ELF-1 (cell line): ENCODE data around the gene SMIM9.
"Not testable (repeated sequence)": the region's sequence is repeated elsewhere in the genome, so short reads cannot be mapped to it uniquely, and the experiment has no call there.

Experiments used
- DNase-seq: peaks from one replicate; pipeline ENCODE4 v3.0.0-alpha.2; 2016; ENCODE audit warnings: low read depth, low spot score

Gene SMIM9

DNA sequence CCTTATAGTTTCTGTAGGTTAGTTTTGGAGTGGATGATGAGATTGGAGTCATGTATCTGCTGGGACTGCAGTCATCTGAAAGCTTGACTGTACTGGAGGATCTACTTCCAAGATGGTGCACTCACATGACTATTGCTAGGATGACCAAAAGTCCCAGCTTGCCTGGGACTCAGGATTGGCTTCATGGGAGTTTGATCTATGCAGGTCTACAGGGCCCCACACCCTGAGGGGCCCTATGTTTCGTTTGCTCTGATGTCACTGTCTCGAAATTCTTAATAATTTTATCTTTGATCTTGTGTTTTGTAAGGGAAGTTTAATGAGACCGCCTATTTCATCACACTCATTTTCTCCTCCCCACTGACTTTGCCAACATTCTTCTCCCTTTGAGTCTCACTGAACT lies at the start of gene SMIM9:
Gene SMIM9 (minus strand): TSS at position 101 of the 400 bp plus-strand sequence. CDS start 3,806 bp downstream, outside the sequence.
- DNase-seq = no peak

- DNase-seq = not testable (repeated sequence)
Measured at GRCh38 chrX:154884069-154884468, 49.6 kb upstream of the SMIM9 start.

DNA sequence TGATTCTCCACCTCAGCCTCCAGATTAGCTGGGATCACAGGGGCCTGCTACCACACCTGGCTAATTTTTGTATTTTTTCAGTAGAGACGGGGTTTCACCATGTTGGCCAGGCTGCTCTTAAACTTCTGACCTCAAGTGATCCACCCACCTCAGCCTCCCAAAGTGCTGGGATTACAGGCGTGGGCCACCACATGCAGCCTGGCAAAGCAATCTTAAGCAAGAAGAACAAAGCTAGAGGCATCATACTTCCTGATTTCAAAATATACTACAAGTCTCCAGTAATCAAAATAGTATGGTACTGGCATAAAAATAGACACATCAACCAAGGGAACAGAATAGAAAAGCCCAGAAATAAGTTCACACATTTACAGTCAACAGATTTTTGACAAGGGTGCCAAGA lies 38.9 kb upstream of the SMIM9 start:
- DNase-seq = no peak

DNA sequence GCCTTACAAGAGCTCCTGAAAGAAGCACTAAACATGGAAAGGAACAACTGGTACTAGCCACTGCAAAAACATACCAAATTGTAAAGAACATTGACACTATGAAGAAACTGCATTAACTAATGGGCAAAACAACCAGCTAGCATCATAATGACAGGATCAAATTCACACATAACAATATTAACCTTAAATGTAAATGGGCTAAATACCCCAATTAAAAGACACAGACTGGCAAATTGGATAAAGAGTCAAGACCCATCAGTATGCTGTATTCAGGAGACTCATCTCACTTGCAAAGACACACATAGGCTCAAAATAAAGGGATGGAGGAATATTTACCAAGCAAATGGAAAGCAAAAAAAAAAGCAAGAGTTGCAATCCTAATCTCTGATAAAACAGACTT lies 34.1 kb upstream of the SMIM9 start:
- DNase-seq = not testable (repeated sequence)

DNA sequence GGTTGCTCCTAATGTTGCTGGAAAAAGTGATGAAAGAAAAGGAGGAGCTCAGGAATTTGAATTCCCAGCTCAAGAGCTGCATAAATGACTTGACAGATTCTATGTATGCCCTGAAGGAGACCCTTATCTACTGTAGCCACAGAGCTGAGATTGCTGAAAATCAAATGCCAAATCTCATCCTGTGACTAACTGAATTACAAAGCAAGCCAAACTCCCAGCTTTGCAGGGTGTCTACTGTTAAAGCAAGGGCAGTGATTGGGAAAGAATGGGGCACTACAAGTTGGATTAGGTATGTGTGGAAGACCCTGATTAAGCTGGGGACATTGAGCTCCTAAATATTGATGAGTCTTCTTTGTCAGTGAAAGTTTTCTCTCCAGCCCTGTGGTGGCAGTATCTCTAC lies 20.8 kb upstream of the SMIM9 start:
- DNase-seq = peak; percentile 4

GRCh38 chrX:154850957-154851611 lies 16.6 kb upstream of the SMIM9 start:
- no peak for DNase-seq

- DNase-seq = no peak
Measured at GRCh38 chrX:154840856-154841255, 6.4 kb upstream of the SMIM9 start.

DNA sequence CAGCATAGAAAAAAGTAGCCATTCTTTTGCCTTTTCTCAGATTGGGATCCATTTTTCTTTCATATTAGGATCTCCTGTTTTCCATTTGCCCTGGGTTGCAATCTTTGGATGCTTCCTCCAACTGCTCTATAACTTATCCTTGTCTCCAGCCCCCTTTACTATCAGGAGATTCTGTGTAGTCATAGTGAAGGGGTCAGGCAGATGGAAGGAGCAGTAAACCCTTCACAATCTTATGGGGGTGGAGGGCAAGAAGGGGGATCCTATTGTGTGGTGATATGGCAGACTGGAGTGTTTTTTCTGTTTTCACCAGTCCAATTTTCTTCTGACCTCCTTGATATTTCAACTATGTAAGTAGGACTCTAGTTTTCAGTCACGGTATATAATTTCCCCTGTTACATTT lies 1.7 kb upstream of the SMIM9 start:
- no peak for DNase-seq

DNA sequence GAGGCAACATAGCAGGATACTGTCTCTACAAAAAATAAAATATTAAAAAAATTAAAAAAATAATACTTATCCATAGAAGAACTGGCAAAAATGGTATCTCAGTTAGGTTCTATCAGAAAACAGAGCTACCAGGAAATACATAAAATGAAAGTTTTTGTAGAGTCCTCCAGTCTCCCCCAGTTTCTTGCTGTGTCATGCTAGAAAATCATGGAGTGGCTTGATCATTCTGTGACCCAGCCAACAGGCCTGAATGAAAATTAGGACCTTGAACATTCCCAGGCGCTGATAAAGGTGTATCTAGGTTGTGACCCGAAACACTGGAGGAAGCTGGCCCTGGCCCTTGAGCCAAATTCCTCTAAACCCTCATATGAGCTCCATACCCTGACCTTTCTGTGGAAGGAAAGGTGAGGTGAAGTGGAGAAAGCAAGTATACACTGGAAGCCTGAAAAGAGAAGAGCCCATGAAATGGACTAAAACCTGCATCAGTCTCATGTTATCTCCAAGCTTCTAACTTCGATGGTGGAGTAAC lies 652 bp downstream of the SMIM9 start:
- DNase-seq = no peak

DNA sequence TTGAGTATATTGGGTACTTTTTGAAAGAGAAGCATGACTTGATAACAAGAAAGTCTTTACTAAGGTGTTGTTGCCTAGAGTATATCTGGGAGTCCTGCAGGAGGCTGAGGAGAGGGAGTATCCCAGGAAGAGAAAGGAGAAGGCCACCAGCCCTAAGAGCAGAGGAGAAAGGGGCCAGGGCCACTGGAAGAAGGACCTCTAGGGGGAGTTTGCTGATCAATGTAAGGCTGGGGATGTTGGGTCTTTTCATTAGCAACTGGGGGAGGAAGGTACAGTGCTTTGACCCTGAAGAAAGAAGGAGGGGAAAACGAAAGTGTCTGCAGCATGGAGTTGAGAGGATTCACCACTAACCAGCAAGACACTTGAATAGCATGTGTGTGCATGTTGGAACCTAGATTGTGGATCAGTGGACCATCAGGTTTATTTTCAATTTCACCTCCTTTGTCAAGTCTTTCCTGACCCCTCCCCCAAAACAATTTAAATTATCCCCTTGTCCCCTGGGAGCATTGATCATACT lies 4.5 kb downstream of the SMIM9 start:
- no peak for DNase-seq

- DNase-seq = no peak
Measured at GRCh38 chrX:154829134-154829533, 5.3 kb downstream of the SMIM9 start.

GRCh38 chrX:154828016-154828408 lies 6.5 kb downstream of the SMIM9 start:
- no peak for DNase-seq

DNA sequence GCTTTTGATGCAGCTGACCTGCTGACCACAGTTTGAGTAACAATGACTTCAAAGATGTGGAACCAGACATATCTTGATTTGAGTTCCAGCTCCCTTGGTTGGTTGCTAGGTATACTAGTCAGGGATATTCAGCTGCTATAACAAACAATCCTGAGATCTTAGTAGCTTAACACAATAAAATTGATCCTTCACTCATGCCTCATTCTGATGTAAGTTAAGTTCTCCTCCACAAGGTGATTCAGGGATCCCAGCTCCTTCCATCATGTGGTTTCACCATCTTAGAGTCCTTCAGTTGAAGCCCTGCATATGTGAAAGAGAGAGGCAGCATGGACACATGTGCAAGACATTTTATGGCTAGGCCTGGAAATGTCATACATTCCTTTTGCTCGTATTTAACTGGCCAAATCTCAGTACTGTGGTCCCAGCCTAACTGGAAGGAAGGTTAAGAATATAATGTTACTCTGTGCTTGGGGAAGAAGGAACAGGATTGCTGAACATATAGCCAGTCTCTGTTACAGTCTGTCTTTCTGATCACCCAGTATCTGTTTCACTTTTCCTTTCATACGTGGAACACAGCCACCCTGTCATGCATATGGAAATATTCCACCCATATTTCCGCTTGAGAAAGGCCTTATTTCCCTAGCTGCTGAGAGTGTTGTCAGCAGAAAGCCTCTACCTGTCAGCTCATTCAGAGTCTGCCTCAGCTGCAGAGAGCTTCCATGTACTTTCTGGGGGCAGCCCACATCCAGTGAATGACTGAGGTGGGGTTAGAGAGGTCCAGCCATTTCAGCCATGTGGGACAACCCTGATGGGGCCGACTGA lies 7.1 kb downstream of the SMIM9 start:
- DNase-seq = no peak

DNA sequence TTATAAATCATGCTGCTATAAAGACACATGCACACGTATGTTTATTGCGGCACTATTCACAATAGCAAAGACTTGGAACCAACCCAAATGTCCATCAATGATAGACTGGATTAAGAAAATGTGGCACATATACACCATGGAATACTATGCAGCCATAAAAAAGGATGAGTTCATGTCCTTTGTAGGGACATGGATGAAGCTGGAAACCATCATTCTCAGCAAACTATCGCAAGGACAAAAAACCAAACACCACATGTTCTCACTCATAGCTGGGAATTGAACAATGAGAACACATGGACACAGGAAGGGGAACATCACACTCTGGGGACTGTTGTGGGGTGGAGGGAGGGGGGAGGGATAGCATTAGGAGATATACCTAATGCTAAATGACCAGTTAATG lies 8.9 kb downstream of the SMIM9 start:
- DNase-seq = not testable (repeated sequence)

- DNase-seq = no peak
Measured at GRCh38 chrX:154824638-154825037, 9.8 kb downstream of the SMIM9 start.

DNA sequence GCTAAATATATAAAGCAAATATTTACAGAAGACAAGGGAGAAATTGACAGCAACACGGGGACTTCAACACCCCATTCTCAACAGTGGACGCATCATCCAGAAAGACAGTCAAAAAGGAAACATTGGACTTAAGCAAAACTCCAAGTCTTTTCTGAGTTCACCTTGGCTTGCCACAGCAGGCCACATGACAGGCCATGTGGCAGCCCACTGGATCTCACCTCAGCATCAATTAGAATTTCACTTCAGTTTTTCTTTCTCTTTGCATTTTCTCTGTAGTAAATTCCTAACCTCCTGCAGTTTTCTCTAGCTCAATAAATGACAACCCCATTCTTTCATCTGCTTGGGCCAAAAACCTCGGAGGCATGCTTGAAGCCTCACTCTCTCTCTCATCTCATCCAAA lies 12.4 kb downstream of the SMIM9 start:
- peak; percentile 22 for DNase-seq

DNA sequence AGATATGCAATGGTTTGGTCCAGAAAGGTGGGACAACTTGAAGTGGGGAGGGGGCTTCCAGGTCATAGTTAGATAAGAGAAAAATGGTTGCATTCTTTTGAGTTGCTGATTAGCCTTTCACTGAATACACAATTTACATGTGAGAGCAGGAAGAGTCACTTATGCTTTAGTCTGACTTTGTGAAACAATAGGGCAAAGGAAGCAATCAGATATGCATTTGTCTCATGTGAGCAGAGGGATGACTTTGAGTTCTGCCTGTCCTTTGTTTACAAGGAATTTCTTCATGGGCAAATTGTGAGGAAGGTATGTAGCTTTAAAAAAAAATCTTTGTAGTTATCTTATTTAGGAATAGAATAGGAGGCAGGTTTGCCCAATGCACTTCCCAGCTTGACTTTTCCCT lies 12.9 kb downstream of the SMIM9 start:
- DNase-seq = no peak

DNA sequence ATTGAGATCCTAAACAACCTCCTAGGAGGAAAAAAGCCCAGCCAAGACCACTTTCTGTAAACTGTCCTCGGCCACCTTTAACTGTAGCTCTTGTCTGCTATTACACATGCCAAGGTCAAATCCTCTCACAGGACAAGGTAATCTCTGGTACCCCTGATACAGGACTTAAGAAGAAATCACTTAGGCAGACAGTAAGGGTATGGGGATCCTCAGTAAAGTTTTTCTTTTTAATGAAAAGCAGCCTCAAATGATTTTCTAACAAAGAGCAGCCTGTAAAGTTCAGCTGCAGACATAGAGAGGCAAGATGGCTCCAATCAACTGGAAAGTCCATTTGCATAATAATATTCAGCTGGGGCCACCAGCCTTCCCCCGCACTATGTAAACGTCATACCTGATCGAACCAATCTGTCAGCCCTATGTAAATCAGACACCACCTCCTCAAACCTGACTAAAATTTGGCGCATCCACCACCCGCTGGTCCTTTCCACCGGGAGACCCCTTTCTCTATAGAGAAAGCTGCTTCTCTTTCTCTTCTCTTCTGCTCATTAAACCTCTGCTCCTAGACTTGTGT lies 14.6 kb downstream of the SMIM9 start:
- DNase-seq = peak; percentile 26

- no peak for DNase-seq
Measured at GRCh38 chrX:154818916-154819770, 15.3 kb downstream of the SMIM9 start.

DNA sequence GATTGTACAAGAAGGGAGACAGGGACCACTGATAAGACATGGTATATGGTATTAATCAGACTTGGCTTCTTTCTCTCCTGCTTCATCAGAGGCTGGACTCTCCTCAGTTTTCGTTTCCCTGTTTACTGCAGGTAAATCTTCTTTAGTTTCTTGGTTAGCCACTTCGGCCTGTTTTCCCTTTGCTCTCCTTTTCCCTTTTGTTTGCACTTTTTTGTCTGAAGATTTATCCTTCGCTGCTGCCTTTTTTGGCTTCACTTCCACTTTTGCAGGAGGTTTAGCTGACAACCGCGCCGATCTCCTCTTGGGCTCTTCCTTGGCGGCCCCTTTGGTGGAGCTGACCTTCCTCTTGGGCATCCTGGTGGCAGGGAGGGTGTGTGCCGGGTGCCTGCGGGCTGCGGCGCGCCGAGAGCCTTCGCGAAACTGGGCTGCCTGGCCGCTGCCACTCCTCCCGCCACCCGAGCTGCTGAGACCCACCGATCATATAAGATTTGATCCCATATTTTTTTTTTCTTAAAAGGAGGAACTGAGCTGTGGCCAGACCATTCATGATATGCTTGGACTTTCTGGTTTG lies 17.3 kb downstream of the SMIM9 start:
- not testable (repeated sequence) for DNase-seq

DNA sequence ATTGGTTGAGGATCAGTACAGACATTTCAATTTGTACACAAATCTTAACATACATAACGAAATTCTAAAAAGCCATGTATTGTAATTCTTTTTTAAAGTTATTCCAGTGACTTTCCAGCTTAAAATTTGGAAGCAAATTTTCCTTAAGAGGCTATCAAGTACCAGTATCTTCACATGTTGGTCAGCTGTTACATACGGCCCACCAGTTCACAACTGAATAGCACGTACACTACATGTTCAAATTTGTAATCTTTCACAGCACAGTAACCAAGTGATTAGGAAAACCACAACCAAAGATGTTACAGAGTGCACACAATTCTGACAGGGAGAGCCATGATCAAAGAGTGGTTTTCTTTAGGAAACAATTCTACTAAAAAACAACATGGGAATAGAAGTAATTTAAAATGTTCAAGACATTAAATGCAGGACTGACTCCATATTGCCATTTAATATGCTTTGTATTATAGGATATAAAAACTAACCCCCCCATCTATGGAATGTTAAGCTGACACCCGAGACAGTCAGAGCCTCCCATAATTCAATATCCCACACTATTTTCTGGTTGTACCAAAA lies 18.1 kb downstream of the SMIM9 start:
- DNase-seq = not testable (repeated sequence)
